Stimulated activated CD4-positive, alpha-beta T cell treated with anti-CD3 and anti-CD28 coated beads, Interleukin-1b, Interleukin-23, amount 100 ng/mL, for 24 hours (primary cell): ENCODE measurements around the gene AQP12B.
"Not testable (repeated sequence)": the region's sequence is repeated elsewhere in the genome, so short reads cannot be mapped to it uniquely, and the experiment has no call there.

Experiments used
- DNase-seq, 4 experiments: peaks; one replicate each; pipeline ENCODE4 v3.0.0-alpha.2; 2020; ENCODE audit warnings: low read depth in 4 of 4, low spot score in 1 of 4

The AQP12B gene

DNA sequence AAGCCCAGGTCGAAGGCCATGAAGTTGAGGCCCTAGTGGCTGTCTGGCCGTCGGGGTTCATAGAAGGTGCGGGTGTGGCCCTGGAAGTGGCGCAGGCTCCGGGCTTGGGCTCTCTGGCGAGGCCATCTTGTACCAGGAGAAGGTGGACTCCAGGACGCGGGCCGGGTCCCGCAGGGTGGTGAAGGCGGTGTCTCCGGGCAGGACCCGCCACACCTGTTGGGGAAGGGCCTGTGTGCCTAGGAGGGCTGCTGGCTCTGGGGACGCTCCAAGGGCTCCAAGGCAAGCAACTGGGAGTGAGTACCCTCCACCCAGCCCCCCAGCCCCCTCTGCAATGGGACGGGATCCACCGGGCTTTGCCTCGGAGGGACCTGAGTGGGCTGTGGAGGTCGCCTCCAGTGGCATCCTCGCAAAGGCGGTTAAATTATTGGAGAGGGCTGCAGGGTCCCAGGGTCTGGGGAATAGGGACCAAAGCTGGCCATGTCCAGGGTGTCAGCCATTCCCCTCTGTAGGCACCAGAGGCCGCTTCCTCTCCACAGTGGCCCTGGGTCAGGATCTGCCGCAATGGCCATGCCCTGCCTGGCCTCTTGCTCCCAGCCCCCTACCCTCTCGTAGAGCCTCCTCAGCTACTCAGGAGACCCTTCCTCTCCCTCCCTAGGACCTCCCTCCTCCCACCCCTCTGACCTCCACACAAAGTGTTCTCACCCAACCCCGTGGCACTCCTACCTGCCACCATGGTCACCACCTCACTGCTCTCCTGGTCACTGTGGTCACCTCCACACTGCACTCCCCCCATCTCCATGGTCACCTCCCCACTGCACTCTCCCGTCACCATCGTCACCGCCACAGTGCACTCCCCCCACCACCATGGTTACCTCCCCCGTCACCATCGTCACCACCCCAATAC is 19.3 kb upstream of the AQP12B start:
- DNase-seq: no peak

DNA sequence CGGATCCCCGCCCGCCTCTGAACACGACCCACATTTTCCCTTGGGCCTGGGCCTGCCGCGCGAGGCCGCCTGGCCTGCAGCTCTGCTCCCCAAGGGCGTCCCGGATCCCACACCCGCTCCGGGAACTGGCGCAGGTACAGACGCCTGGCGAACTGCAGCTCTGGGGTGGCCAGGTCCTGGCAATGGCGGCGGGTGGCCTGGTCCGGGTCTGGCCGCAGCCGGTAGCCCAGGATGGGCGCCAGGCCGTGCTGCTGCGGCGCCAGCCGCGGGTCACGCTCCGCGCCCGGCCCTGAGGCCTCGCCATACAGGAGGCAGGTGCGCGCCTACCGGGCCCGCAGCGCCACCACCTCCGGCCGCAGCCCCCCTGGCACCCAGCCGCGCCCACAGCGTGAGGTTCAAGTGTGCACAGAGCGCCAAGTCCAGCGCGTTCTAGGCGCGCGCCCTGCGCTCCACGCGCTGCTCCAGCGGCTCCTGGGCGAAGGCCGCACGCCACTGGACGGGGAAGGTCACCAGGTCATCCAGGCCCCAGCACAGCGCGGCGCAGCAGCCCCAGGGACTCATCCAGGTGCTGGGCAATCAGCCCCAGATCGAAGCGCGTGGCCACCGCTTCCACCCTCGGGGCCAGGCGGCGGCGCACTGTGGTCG is 18.5 kb upstream of the AQP12B start:
- DNase-seq: no peak

DNA sequence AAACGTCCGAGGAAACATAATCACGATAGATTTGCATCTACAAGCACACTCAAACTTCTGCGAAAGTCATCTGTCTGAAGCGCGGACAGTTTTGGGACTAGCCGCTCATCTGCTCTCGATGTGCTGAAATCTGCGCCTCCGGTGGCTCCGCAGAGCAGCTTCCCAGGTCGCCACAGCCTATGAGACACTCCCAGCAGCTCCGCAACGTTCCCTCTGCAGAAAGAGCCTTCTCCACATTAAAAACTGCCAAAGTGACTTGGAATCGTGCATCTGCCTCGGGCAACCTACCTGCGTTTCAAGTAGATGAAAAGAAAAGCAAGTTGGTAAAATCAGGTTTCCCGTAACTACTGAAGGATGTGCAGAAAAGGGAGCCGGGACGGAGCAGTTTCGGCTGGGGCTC is 17.9 kb upstream of the AQP12B start:
- not testable (repeated sequence) for DNase-seq

DNA sequence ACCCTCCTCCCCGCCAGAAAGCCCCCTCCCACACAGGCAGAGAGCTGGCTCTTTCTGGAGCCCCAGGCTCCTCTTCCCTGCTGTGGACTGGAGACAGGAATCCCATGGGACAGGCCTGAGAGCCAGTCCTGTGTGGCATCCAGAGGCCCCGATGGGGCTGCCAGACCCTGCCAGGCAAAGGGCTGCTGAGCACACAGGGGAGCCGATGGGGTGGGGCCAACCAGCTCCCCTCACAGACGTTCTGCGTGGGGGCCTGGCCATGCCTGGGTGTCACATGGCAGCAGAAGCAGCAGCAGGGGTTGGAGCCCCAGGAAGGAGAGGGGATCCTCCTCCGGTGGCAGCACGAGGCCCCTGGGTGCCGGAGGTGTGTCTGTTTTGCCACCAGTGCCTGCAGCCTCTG is 17.1 kb upstream of the AQP12B start:
- not testable (repeated sequence) for DNase-seq

DNA sequence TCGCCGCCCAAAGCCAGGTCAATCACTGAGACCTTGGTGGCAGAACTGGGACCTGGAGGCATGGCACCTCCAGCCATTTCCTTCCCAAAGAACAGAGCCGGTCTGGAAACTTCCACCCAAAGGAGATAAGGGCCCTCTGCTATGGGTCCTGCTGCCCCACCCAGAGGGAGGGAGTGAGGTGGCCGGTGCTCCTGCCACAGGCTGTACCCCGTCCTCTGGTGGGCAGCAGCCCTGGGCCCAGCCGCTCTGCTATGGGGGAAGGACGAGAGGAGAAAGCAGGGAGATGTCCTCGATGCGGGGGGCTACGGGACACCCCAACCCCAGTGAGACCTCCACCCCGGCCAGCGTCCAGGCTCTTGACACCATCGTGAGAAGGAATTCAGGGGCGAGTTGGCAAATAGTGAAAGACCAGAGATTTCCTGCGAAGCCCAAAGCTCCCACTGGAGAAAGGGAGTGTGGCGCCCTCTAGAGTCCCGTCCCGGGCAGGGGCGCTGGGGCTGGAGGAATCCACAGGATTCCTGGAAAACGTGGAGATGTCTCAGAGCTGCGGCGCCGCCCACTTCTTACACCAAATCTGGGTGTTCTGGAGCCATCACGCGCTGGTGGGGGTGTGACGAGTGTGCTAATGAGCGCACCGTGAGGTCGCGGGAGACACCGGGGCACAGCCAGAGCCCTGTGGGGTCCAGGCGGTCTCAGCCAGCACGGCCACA is 16.3 kb upstream of the AQP12B start:
- not testable (repeated sequence) for DNase-seq

DNA sequence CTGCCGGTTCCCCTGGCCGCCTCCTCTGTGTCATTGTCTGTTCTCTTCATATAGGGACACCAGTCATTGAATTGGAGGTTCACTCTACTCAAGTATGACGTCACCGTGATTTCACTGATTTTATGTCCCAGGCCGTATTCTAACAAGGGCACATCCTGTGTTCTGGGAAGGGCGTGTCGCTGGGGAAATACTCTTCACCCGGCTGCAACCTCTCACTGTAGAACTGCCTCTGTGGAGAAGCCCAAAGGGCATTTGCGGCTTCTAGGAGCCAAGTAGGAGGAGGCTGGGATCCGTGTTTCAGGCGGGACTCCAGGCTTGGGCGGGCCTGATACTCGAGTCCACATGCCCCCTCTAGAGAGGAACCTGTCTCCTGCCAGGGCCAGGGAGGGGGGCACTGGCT is 13.8 kb upstream of the AQP12B start:
- not testable (repeated sequence) for DNase-seq

DNA sequence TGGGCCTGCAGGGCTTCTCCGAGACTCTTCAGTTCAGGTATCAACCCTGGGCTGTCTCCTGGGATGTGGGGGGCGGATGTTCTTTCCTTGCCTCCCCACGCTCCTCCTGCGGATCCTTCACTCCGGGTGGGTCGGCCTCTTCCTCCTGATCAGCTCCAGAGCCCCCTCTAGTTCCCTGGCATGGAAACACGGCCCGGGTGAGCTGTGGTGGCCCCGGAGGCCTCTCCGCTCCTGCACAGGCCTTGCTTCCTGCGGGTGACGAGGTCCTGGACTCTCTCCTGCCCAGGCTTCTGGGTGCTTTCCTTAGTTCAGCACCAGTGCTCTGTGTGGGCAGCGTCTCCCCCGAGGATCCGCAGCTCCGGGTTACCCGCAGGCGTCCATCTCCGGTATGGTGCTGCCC is 12.9 kb upstream of the AQP12B start:
- DNase-seq: not testable (repeated sequence)

DNA sequence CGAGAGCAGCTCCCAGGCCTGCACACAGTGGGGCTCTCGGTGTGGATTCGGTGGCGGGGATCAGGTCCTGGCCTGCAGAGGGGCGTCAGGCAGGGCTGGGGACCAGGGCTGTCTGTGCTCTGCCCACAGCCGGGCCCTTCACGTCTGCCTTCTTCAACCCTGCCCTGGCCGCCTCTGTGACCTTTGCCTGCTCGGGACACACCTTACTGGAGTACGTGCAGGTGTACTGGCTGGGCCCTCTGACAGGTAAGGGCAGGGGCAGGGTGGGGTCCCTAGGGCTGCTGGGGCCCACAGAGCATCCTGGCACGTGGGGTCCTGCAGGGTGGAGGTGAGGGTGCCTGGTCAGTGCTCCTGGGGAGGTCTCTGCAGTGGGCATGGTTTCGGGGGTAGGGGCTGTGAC is 11.6 kb upstream of the AQP12B start:
- not testable (repeated sequence) for DNase-seq

DNA sequence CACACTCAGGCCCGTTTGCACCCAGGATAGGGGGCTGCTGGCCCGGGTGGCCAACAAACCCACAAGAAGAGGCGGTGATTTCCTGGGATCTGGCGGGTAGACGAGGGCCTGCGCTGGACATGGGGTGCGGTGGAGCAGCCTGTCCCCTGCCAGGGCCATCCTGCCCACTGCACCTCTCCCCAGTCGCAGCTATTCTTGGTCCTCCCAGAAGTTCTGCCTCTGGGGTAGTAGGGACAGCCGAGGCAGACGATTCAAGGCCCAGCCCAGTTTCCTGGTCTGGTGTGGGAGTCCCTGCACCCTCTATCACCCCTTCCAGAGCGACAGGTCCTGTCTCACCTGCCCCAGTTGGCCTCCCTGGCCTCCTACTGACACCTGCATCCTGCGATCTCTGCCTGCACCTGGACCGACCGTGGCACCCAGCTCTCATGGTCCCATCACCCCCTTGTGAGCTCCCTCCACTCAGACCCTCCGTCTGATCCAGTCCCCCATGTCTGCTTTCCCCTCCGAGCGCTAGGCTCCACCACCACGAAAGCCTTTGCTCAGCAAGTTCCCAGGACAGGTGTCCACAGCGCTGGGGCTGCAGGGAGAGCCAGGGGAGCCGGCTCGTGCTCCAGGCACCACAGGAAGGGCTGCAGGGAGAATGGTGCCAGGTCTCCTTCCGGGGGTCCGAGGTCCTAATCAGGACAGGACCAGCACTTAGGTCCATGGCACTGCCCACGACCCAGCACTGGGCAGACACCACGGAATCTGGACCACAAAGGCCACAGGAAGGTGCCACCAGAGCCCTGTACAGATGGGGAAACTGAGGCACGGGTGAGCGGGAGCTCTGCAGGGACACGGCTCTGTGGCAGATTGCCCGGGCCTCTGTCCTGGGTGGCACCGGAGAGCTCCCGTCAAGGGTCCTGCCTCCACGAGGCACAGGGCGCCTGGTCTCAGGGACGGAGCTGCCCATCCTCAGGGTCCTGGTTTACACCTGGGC is 10.2 kb upstream of the AQP12B start:
- DNase-seq: not testable (repeated sequence)

DNA sequence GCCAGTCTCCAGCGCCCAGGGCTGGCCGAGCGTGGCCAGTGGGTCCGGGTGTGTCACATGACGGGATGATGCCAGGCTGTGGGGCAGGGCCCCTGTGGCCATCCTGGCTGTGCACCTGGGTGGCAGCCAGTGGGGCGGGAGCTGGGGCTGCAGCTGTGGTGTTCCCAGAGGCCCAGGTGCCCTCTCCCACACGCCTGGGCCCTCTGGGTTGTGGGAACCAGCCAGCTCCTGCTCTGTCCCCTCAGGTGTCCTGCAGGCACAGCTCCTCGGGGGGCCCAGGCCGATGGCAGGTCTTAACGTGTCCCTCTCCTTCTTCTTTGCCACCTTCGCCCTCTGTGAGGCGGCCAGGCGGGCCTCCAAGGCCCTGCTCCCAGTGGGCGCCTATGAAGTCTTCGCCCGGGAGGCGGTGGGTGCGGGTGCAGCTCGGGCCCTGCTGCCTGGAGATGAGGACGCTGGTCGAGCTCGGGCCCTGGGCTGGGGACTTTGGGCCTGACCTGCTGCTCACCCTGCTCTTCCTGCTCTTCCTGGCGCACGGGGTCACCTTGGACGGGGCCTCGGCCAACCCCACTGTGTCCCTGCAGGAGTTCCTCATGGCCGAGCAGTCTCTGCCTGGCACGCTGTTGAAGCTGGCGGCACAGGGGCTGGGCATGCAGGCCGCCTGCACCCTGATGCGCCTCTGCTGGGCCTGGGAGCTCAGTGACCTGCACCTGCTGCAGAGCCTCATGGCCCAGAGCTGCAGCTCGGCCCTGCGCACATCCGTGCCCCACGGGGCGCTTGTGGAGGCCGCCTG is 9.1 kb upstream of the AQP12B start, which contains the start of gene AQP12A:
Gene AQP12A (plus strand): TSS at position 236 of the 790 bp plus-strand sequence. CDS start 48 bp downstream, at position 284.
- not testable (repeated sequence) for DNase-seq

DNA sequence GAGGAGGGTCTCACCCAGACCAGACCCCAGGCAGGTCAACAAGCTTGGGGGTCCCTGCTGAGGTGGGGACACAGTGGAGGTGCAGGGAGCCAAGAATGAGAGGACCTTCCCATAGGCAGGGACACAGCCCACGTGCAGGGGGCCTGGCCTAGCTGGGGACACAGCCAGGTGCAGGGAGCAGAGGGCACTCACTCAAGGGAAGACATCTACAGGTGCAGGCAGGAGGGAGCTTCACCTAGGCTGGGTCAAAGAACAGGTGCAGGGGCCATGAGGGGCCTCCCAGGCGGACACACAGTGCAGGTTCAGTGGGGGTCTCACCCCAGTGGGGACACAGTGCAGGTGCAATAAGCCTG is 8.4 kb upstream of the AQP12B start:
- not testable (repeated sequence) for DNase-seq

DNA sequence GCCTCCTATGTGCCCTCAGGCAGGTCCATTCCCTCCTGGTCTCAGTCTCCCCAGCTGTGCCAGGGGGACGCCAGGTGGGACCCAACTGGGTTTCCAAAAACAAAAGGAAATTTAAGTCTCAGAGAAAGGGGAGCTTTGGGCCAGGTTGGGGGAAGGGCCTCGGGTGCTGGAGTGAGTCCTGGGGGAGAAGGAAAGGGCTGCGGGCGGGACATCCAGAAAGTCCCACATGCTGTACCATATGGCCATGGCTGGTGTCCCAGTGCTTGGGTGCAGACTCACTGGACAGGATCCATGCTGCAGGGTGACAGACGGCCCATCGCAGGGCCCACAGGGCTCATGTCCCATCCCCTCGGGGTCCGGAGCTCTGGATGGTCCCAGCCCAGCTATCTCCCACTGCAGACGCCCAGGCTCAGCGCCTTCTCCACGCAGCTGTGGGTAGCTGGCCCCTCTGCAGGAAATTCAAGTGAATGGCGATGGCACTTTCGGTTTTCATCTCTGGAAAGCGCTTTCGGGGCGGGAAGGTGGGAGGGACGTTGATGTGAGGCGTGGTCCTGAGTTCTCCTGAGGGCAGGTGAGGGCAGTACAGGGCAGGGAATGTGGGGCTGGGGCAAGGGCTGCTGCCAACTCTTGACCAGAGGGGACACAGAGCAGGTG is 7.9 kb upstream of the AQP12B start:
- DNase-seq: not testable (repeated sequence)

DNA sequence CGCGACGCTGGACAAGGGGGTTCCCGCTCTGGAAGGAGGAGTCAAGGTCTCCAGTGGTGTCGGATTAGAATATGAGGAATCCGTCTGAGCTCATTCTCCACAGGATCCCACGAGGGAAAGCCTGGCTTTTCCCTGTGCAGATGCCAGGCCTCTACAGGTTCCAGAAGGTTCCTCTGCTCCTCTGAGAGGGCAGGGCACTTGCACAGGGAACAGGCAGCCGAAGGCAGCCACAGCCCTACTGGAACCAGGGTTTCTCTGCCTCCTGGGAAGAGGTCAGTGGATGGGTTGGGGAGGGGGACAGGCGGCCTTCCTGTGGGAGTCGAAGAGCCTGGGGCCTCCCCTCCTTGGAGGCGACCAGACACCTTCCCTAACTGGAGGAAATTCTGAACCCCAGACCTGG is 7.3 kb upstream of the AQP12B start:
- DNase-seq: no peak

DNA sequence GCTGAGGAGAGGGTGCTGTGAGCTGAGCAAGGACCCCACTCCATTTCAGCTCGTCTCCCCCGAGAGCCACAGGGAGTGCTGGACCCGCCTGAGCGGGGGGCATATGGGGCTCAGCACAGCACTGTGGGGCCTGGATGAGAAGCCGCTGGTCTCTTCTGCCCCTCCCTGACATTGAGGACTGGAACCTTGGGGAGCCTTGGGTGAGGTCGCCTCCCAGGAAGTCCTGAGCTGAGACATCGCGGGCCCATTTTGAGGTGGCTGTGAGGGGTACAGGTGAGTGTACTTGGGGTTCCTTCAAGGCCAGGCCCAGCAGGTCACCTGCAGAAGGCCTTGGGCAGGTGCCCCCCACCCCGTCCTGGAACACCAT is 5.9 kb upstream of the AQP12B start:
- no peak for DNase-seq

DNA sequence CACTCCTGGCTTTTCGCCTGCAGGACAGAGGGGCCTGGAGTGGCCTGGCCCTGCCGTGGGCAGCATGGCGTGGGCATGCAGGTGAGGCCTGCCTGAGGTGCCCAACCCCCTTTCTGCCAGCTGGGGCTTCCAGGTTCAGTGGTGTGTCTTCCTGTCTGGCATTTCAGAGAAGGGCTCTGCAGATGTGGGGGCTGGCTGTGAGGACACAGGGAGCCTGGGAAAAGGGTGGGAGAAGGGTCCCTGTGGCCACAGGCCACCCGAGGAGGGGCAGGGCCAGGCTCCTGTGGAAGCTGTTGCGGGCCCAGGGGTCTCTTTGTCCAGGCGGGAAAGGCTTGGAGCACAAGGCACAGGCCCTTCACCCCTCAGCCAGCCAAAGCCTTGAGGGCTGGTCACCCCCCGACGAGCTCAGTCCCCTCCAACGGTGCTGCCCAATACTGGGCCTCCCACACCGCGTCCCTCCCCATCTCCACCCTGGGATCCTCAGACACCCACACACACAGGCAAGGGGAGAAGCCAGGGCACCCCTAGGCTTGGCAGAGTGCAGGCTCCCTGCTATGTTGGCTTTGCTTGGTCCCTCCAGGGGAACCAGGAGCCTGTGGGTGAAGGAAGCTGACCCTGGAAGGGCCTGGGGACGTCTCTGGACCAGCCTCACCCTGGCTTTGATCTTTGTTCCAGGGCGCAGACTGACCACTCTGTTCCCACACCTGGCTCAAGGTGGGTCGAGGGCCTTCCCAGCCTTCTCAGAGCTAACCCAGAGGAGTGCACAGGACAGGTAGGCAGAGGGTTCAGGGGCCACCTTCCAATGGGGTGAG is 5.3 kb upstream of the AQP12B start:
- DNase-seq: no peak

DNA sequence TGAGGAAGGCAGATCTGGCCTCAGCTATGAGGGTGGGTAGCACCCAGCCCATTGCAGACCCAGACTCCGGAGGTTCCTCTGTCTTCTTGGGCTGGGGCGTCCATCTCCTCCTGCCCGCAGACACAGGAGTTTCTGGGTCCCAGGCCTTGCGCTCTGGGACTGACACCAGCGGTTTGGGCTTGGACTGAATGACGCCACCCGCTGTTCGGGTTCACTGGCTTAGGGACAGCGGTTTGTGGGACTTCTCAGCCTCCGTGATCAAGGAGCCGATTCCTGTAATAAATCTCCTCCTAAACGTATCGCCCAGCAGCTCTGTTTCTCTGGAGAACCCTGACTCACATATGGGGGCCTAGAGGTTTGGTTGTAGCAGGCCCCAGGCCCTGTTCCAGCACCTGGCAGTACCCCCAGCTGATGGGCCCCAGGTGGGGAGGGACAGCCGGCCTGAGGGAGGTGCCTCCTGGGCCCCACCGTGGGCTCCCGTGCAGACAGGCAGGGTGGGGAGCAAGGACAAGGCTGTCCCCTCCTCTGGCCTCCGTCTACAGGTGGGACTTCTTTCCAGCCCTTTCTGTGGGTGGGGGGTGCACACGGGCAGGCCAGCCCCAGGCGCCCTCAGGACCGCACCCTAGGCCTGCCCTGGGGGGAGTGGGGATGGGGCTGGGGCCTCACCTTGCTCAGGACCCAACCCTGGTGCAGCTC is 4.5 kb upstream of the AQP12B start:
- DNase-seq: no peak

DNA sequence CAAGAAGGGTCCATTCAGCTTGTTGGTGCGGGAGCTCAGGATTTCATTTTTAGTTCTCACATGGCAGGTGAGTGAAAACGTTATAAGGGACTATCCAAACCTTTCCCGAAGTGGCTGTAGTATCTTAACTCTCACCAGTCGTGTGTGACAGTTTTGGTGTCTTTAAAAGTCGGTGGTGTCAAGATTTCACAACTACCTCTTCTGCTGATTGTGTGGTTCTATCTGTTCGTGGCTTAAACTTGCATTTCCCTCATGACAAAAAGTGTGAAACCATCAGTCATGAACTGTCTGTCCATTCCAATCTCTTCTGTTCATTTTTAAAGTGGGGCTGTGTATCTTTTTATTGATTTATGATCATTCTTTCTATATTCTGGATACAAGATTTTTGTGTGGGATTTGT is 3.8 kb upstream of the AQP12B start:
- DNase-seq: no peak

DNA sequence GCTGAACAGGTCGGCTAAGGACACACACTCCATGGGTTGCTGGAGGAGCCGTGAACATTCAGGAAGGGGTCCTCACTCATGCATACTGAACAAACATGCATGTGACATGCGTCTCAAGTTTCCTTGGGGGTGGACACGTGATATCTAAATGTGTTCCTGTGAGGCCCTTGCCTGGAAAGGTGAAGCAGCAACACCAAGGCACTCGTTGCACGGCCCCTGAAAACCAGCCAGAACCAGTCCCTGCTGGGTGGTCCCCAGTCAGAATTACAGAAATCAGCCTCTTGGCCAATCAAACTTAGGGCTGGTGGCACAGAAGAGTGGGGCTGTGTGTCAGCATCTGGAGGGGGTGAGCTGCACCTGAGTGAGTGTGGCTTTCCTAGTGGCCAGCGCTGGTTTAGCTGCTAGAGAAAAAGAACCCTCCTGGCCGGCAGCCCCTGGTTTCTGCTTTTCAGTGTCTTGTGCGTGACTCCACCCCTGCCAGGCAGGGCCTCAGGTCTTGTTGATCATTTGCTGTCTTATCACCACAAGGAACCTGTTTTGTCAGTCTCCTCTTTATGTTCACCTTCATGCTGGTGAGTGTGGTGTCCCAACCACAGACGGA is 3.2 kb upstream of the AQP12B start:
- no peak for DNase-seq
